K562 (cell line): Measurements from ENCODE around the gene CFAP58. TPM values are rescaled to one million over a fixed set of nuclear protein-coding genes. Genes with fewer than 3 reads are reported as not detected.

ENCODE experiments used
- ATAC-seq: fragments of 200-7000 bp; cut with Tn5 transposase; 3 replicates; pipeline ENCODE4 v1.9.1; 2020; ENCODE audit warnings: moderate library complexity
- BruUV-seq: library from RNA; stranded (reverse); fragments of 400-500 nt; replicated peaks from 2 replicates; lab custom pipeline; 2021; lab: Mats Ljungman, UMichigan
- CTCF ChIA-PET: fragments of 300-600 bp; formaldehyde crosslinking; extraction: SDS; loops from one replicate; lab custom pipeline; 2021; ENCODE audit warnings: low intra/inter-chr PET ratio; lab: Yijun Ruan, JAX
- POLR2A ChIA-PET: fragments of 300-600, 350-650 bp; sonication (Branson Sonifier 250); formaldehyde crosslinking; extraction: SDS; loops from one replicate; lab custom pipeline; 2021; ENCODE audit warnings: antibody characterized with exemption, inconsistent platforms; lab: Yijun Ruan, JAX
- DNase-seq, 4 experiments: peaks; one replicate each; pipeline versions ENCODE4 v3.0.0 to v3.0.0-alpha.2; 2011 to 2018; ENCODE audit warnings: low spot score in 3 of 4, mixed read lengths in 3 of 4; ENCODE audit errors: extremely low read depth in 1 of 4
- FAIRE-seq: peaks from 2 replicates; lab custom pipeline; 2011; peaks lifted over from hg19 to GRCh38; lab: Jason Lieb, UNC
- H2AFZ ChIP-seq: 2 replicates; pipeline ENCODE4 v1.6.0; 2011; ENCODE audit warnings: low read depth, low read length, control low read depth, inconsistent platforms
- H3K27ac ChIP-seq: fragments of 200-600 bp; 3 replicates; pipeline ENCODE4 v1.8.0; 2011; ENCODE audit warnings: low read depth, mild to moderate bottlenecking, control low read depth, inconsistent platforms, low read length, moderate library complexity, mixed read lengths; ENCODE audit errors: extremely low read depth
- H3K27me3 ChIP-seq, 2 experiments: fragments of 300-600 bp in 1 of 2; 2 replicates in 1 of 2; 3 replicates in 1 of 2; pipeline versions ENCODE4 v1.6.0 to v1.8.0; 2011; ENCODE audit warnings: inconsistent platforms in 2 of 2, low read length in 2 of 2, mild to moderate bottlenecking in 1 of 2, mixed read lengths in 1 of 2, moderate library complexity in 1 of 2; ENCODE audit not compliant: control insufficient read depth in 2 of 2, insufficient read depth in 2 of 2
- H3K36me3 ChIP-seq: fragments of 300-600 bp; 3 replicates; pipeline ENCODE4 v1.8.0; 2011; ENCODE audit warnings: mild to moderate bottlenecking, low read length, inconsistent platforms; ENCODE audit not compliant: control insufficient read depth, insufficient read depth
- H3K4me1 ChIP-seq, 2 experiments: fragments of 200-600 bp in 1 of 2; replicated peaks in 1 of 2; 2 replicates in 1 of 2; 3 replicates in 1 of 2; pipeline versions ENCODE4 v1.5.1 to v1.8.0; 2011; ENCODE audit warnings: inconsistent platforms in 2 of 2, low read length in 2 of 2, mild to moderate bottlenecking in 1 of 2, mixed read lengths in 1 of 2, moderate library complexity in 1 of 2; ENCODE audit not compliant: control insufficient read depth in 2 of 2, insufficient read depth in 2 of 2
- H3K4me2 ChIP-seq: 2 replicates; pipeline ENCODE4 v1.6.1; 2011; ENCODE audit warnings: low read length, control low read depth, inconsistent platforms, mixed read lengths; ENCODE audit not compliant: insufficient read depth
- H3K4me3 ChIP-seq: fragments of 200-600 bp; sonication (generic), shearing (Covaris generic); 2 replicates; pipeline ENCODE4 v1.5.1; 2016; ENCODE audit warnings: control low read depth, inconsistent platforms
- H3K79me2 ChIP-seq: fragments of 200-600 bp; 3 replicates; pipeline ENCODE4 v1.8.0; 2011; ENCODE audit warnings: low read length, inconsistent platforms; ENCODE audit not compliant: control insufficient read depth, insufficient read depth
- H3K9ac ChIP-seq, 2 experiments: 2 replicates each; pipeline versions ENCODE4 v1.6.0 to v1.6.1; 2011; ENCODE audit warnings: low read depth in 2 of 2, low read length in 2 of 2, control low read depth in 1 of 2, inconsistent platforms in 1 of 2, mild to moderate bottlenecking in 1 of 2, mixed read lengths in 1 of 2; ENCODE audit not compliant: insufficient read depth in 1 of 2
- H3K9me1 ChIP-seq: one replicate; pipeline ENCODE4 v1.6.0; 2011; ENCODE audit warnings: inconsistent platforms, mild to moderate bottlenecking, low read length, moderate library complexity; ENCODE audit not compliant: control insufficient read depth, insufficient read depth
- H3K9me3 ChIP-seq: replicated peaks from 2 replicates; pipeline ENCODE4 v1.5.1; 2011; ENCODE audit warnings: low read depth, low read length, inconsistent platforms; ENCODE audit not compliant: control insufficient read depth, insufficient read depth
- H4K20me1 ChIP-seq: replicated peaks from 2 replicates; pipeline ENCODE4 v1.6.1; 2011; ENCODE audit warnings: low read length, inconsistent platforms, mixed read lengths; ENCODE audit not compliant: control insufficient read depth, insufficient read depth
- ARHGAP35 ChIP-seq: fragments of 450-650 bp; IDR thresholded peaks from 2 replicates; pipeline ENCODE4 v1.6.1; 2018; ENCODE audit not compliant: partially characterized antibody
- EGR1 ChIP-seq: fragments of 450-650 bp; conservative IDR thresholded peaks from 2 replicates; pipeline ENCODE4 v1.6.1; 2017; ENCODE audit warnings: mild to moderate bottlenecking
- FOXO4 ChIP-seq: fragments of 450-650 bp; formaldehyde crosslinking; IDR thresholded peaks from 2 replicates; pipeline ENCODE4 v1.4.0; 2020; ENCODE audit warnings: mild to moderate bottlenecking, moderate library complexity
- HNRNPH1 ChIP-seq: fragments of 200-400 bp; formaldehyde crosslinking; optimal IDR thresholded peaks from 2 replicates; pipeline ENCODE3; 2017; ENCODE audit warnings: low read depth, mild to moderate bottlenecking, low read length, moderate library complexity
- NFE2 ChIP-seq: IDR thresholded peaks from 2 replicates; pipeline ENCODE4 v1.6.1; 2014; ENCODE audit warnings: antibody characterized with exemption, low read depth
- POLR2AphosphoS2 ChIP-seq: IDR thresholded peaks from 2 replicates; pipeline ENCODE4 v1.6.1; 2012; ENCODE audit warnings: low read length, improper control_type of control experiment
- POLR2AphosphoS5 ChIP-seq: IDR thresholded peaks from 2 replicates; pipeline ENCODE4 v1.6.1; 2011; ENCODE audit warnings: mild to moderate bottlenecking, low read depth, low read length, moderate library complexity; ENCODE audit not compliant: control insufficient read depth, insufficient read depth
- RAD21 ChIP-seq, 2 experiments: fragments of 250-450 bp in 1 of 2; fragments of 450-650 bp in 1 of 2; sonication (Bioruptor Pico) in 1 of 2; formaldehyde crosslinking in 1 of 2; IDR thresholded peaks in 1 of 2; conservative IDR thresholded peaks in 1 of 2; 2 replicates each; pipeline versions ENCODE4 v1.4.0 to v1.8.0; 2020 to 2022; ENCODE audit warnings: mild to moderate bottlenecking in 2 of 2, moderate library complexity in 1 of 2
- RBM34 ChIP-seq: fragments of 200-400 bp; formaldehyde crosslinking; IDR thresholded peaks from 2 replicates; pipeline ENCODE4 v1.6.1; 2018; ENCODE audit warnings: low read length, borderline replicate concordance; ENCODE audit not compliant: insufficient read depth
- XRCC3 ChIP-seq: fragments of 450-650 bp; IDR thresholded peaks from 2 replicates; pipeline ENCODE4 v1.6.1; 2017; ENCODE audit warnings: mild to moderate bottlenecking, moderate library complexity
- ZNF318 ChIP-seq, 2 experiments: fragments of 450-650 bp; IDR thresholded peaks; 2 replicates each; pipeline ENCODE4 v1.6.1; 2016; ENCODE audit warnings: mild to moderate bottlenecking in 2 of 2, borderline replicate concordance in 1 of 2, low read depth in 1 of 2, moderate library complexity in 1 of 2
- WGBS: fragments of 100-300 bp; shearing (Covaris generic); methylation state at CpG from one replicate; pipeline ENCODE4 v1.1.6; 2016; ENCODE audit warnings: low coverage, mixed read lengths; ENCODE audit not compliant: insufficient coverage; ENCODE audit errors: missing lambda C conversion rate; 5-methylcytosine and 5-hydroxymethylcytosine counted together
- in situ Hi-C: fragments of 300-500 bp; cut with MboI; formaldehyde crosslinking; loops from 4 replicates; pipeline ENCODE4 v1.15.0; 2018; ENCODE audit warnings: inconsistent platforms, mixed read lengths
- intact Hi-C: fragments of 100-400 bp; cut with micrococcal nuclease; formaldehyde crosslinking; loops from 2 replicates; pipeline ENCODE4 v1.14.2; 2022
- polyA plus RNA-seq, 8 experiments: library from polyadenylated mRNA; depleted of rRNA in 4 of 8; stranded (reverse) in 5 of 8; unstranded in 3 of 8; fragments of >200 nt; fragmentation: Nextera tagmentation in 2 of 8; fragmentation: Illumina TruSeq in 1 of 8; extraction: Ambion mirVana in 2 of 8; extraction: Trizol in 1 of 8; gene quantifications; 2 replicates each; pipeline versions ENCODE4 v1.2.1 to v1.2.3, GENCODE V29; 2011 to 2014; ENCODE audit warnings: inconsistent platforms in 1 of 8, missing spikeins in 1 of 8
- total RNA-seq, 7 experiments: library from RNA; depleted of rRNA in 6 of 7; stranded (reverse); fragments of >200 nt in 6 of 7; fragmentation: Illumina TruSeq in 2 of 7; extraction: Trizol in 2 of 7; gene quantifications; 2 replicates each; pipeline versions ENCODE4 v1.2.1 to v1.2.3, GENCODE V29; 2011 to 2021; ENCODE audit warnings: low replicate concordance in 1 of 7

The CFAP58 gene
- total and polyA plus RNA-seq, 9 of the 15 experiments (the other 6 are each of a cell fraction or from before 2014, with no cell fraction given) = 0.08 to 2.0 (median 0.71) TPM

- TF ChIP-seq RAD21 (CRISPR knock-in tag; conservative IDR thresholded peaks at IDR 0.05 in 1 of 2, IDR thresholded peaks at IDR 0.05 in 1 of 2) (no peak), POLR2AphosphoS5 (no peak), XRCC3 (no peak), RBM34 (no peak), ARHGAP35 (no peak), EGR1 (no peak)
- TF ChIP-seq, all 486 proteins: peak for 0
These were observed 148.4 kb downstream of the CFAP58 start (continued) for GRCh38 chr10:104501864-104502579.

GRCh38 chr10:104502907-104503306 lies 149.3 kb downstream of the CFAP58 start:
- H3K27me3 ChIP-seq = no peaks in the 10 kb centered on the region
- no peaks in the 10 kb centered on the region for H3K36me3 ChIP-seq
- no peak overlapping the region for H2AFZ ChIP-seq
- H3K27ac ChIP-seq = no peak overlapping the region
- ChIA-PET CTCF (no interaction called here), POLR2A (no interaction called here)
- H3K79me2 ChIP-seq = no peaks in the 10 kb centered on the region
- no peaks in the 10 kb centered on the region for H3K9me3 ChIP-seq
- FAIRE-seq (no peak), ATAC-seq (no peak), DNase-seq (no peak)
- H3K9ac ChIP-seq = no peak overlapping the region
- no peak overlapping the region for H3K4me3 ChIP-seq
- WGBS = 0% methylated on average over 4 of the region's 6 CpGs
- H4K20me1 ChIP-seq = no peaks in the 10 kb centered on the region
- H3K4me1 ChIP-seq = no peaks in the 10 kb centered on the region
- no peaks in the 10 kb centered on the region for H3K9me1 ChIP-seq
- in situ Hi-C loops (no loop called here), intact Hi-C loops (no loop called here)
- H3K4me2 ChIP-seq = no peak overlapping the region
- no TSS peak for BruUV-seq
- TF ChIP-seq HNRNPH1 = no peak
- TF ChIP-seq FOXO4 (CRISPR knock-in tag) = no peak
- TF ChIP-seq POLR2AphosphoS2 = no peak
- no peak for TF ChIP-seq ZNF318 (IDR thresholded peaks at IDR 0.05; ENCODE audit: borderline replicate concordance in 1 of 2, low read depth in 1 of 2)
- TF ChIP-seq NFE2 = no peak
